Measurements from ENCODE around the gene CD2.

Gene CD2

GRCh38 chr1:116724765-116725375, 29.4 kb upstream of the CD2 start:
- Histone ChIP-seq H3K4me1 (ENCODE audit: insufficient read depth, low read length, poor library complexity, severe bottlenecking) (peaks cover 8% of the 10 kb centered on the region), H2AFZ (ENCODE audit: low read length) (no peak overlapping the region), H3K9ac (ENCODE audit: low read depth, low read length, poor library complexity, severe bottlenecking) (no peak overlapping the region), H4K20me1 (ENCODE audit: insufficient read depth, low read length, poor library complexity, severe bottlenecking) (no peaks in the 10 kb centered on the region), H3K9me3 (ENCODE audit: insufficient read depth, low read depth, low read length) (no peaks in the 10 kb centered on the region), H3K36me3 (ENCODE audit: insufficient read depth, low read length) (no peaks in the 10 kb centered on the region), H3K4me2 (ENCODE audit: low read depth, low read length, poor library complexity, severe bottlenecking) (no peak overlapping the region), H3K9me2 (replicated peaks; ENCODE audit: low read depth, low read length) (no peaks in the 10 kb centered on the region), H3K27me3 (ENCODE audit: insufficient read depth, low read length, poor library complexity, severe bottlenecking) (no peaks in the 10 kb centered on the region), H3F3A (ENCODE audit: low read depth) (no peaks in the 10 kb centered on the region), H3K4me3 (ENCODE audit: low read length, poor library complexity, severe bottlenecking) (no peak overlapping the region), H3K79me2 (ENCODE audit: insufficient read depth, low read length) (no peaks in the 10 kb centered on the region)
- TF ChIP-seq CTCF (conservative IDR thresholded peaks at IDR 0.05; ENCODE audit: low read length) (peak; percentile 93), EZH2phosphoT487 (IDR thresholded peaks at IDR 0.05; ENCODE audit: borderline replicate concordance) (no peak)

- no peaks in the 10 kb centered on the region for H3K36me3 ChIP-seq (ENCODE audit: insufficient read depth, low read length)
- H2AFZ ChIP-seq (ENCODE audit: low read length): no peak overlapping the region
- no peaks in the 10 kb centered on the region for H3K9me3 ChIP-seq (ENCODE audit: insufficient read depth, low read depth, low read length)
Observed at GRCh38 chr1:116725798-116726197, 28.4 kb upstream of the CD2 start.

GRCh38 chr1:116726872-116727820, 27.1 kb upstream of the CD2 start:
- no peak overlapping the region for H3K4me3 ChIP-seq (ENCODE audit: low read length, poor library complexity, severe bottlenecking)
- H3K9me3 ChIP-seq (ENCODE audit: insufficient read depth, low read depth, low read length): no peaks in the 10 kb centered on the region
- peaks cover 8% of the 10 kb centered on the region for H3K4me1 ChIP-seq (ENCODE audit: insufficient read depth, low read length, poor library complexity, severe bottlenecking)
- no peaks in the 10 kb centered on the region for H4K20me1 ChIP-seq (ENCODE audit: insufficient read depth, low read length, poor library complexity, severe bottlenecking)
- no peak overlapping the region for H2AFZ ChIP-seq (ENCODE audit: low read length)
- no peaks in the 10 kb centered on the region for H3K79me2 ChIP-seq (ENCODE audit: insufficient read depth, low read length)
- no peaks in the 10 kb centered on the region for H3K9me2 ChIP-seq (replicated peaks; ENCODE audit: low read depth, low read length)
- peak overlapping the region; percentile 0 for H3K4me2 ChIP-seq (ENCODE audit: low read depth, low read length, poor library complexity, severe bottlenecking)
- no peaks in the 10 kb centered on the region for H3K27me3 ChIP-seq (ENCODE audit: insufficient read depth, low read length, poor library complexity, severe bottlenecking)
- no peaks in the 10 kb centered on the region for H3F3A ChIP-seq (ENCODE audit: low read depth)
- H3K9ac ChIP-seq (ENCODE audit: low read depth, low read length, poor library complexity, severe bottlenecking): no peak overlapping the region
- TF ChIP-seq EZH2phosphoT487 (IDR thresholded peaks at IDR 0.05; ENCODE audit: borderline replicate concordance) (no peak), CTCF (conservative IDR thresholded peaks at IDR 0.05; ENCODE audit: low read length) (no peak)
- no peaks in the 10 kb centered on the region for H3K36me3 ChIP-seq (ENCODE audit: insufficient read depth, low read length)

More at GRCh38 chr1:116725798-116726197, 28.4 kb upstream of the CD2 start:
- no peaks in the 10 kb centered on the region for H3K27me3 ChIP-seq (ENCODE audit: insufficient read depth, low read length, poor library complexity, severe bottlenecking)
- no peak overlapping the region for H3K4me3 ChIP-seq (ENCODE audit: low read length, poor library complexity, severe bottlenecking)
- no peaks in the 10 kb centered on the region for H3F3A ChIP-seq (ENCODE audit: low read depth)
- H3K9ac ChIP-seq (ENCODE audit: low read depth, low read length, poor library complexity, severe bottlenecking): no peak overlapping the region
- no peak overlapping the region for H3K4me2 ChIP-seq (ENCODE audit: low read depth, low read length, poor library complexity, severe bottlenecking)
- H4K20me1 ChIP-seq (ENCODE audit: insufficient read depth, low read length, poor library complexity, severe bottlenecking): no peaks in the 10 kb centered on the region
- no peaks in the 10 kb centered on the region for H3K79me2 ChIP-seq (ENCODE audit: insufficient read depth, low read length)
- no peaks in the 10 kb centered on the region for H3K9me2 ChIP-seq (replicated peaks; ENCODE audit: low read depth, low read length)
- no peak for TF ChIP-seq CTCF (conservative IDR thresholded peaks at IDR 0.05; ENCODE audit: low read length)
- no peak for TF ChIP-seq EZH2phosphoT487 (IDR thresholded peaks at IDR 0.05; ENCODE audit: borderline replicate concordance)
- H3K4me1 ChIP-seq (ENCODE audit: insufficient read depth, low read length, poor library complexity, severe bottlenecking): peaks cover 8% of the 10 kb centered on the region

Data from Loucy (cell line).